ENCODE measurements around the gene FOXP1. TPM values are rescaled to one million over a fixed set of nuclear protein-coding genes. Genes with fewer than 3 reads are reported as not detected.

The FOXP1 gene
- total and polyA plus RNA-seq, 9 of the 15 experiments (the other 6 are each of a cell fraction or from before 2014, with no cell fraction given), result 7.7 to 34.5 (median 13.7) TPM

- CTCF ChIA-PET (ENCODE audit: low intra/inter-chr PET ratio), result no interaction called here
- intact Hi-C loops (cut with micrococcal nuclease), result loop anchor here (5.0 kb wide), 1 partner anchor 163 kb away; the partner anchor contains the start of gene FOXP1
- no peak overlapping the region for H3K27ac ChIP-seq (ENCODE audit: extremely low read depth, low read depth, low read length)
These were observed 164.2 kb downstream of the FOXP1 start for GRCh38 chr3:71419369-71419768.

More at GRCh38 chr3:71419369-71419768, 164.2 kb downstream of the FOXP1 start:
- H3K9ac ChIP-seq (ENCODE audit: insufficient read depth in 1 of 2, low read depth in 2 of 2, low read length in 2 of 2), result no peak overlapping the region
- in situ Hi-C loops (cut with MboI), result no loop called here
- no peaks in the 10 kb centered on the region for H4K20me1 ChIP-seq (replicated peaks; ENCODE audit: control insufficient read depth, insufficient read depth, low read length)
- H3K36me3 ChIP-seq (ENCODE audit: control insufficient read depth, insufficient read depth, low read length), result no peaks in the 10 kb centered on the region
- POLR2A ChIA-PET, result no interaction called here
- no TSS peak for BruUV-seq (replicated peaks)
- no peaks in the 10 kb centered on the region for H3K9me1 ChIP-seq (ENCODE audit: control insufficient read depth, insufficient read depth, low read length)
- H3K4me1 ChIP-seq (replicated peaks in 1 of 2; ENCODE audit: control insufficient read depth in 2 of 2, insufficient read depth in 2 of 2, low read length in 2 of 2), result peaks cover 10 to 15% of the 10 kb centered on the region in 2 experiments; a peak in 3 of 5 replicates
- no peaks in the 10 kb centered on the region for H3K27me3 ChIP-seq (ENCODE audit: control insufficient read depth in 2 of 2, insufficient read depth in 2 of 2, low read length in 2 of 2)
- no peak overlapping the region for H3K4me3 ChIP-seq
- DNase-seq (ENCODE audit: extremely low read depth in 1 of 4, low spot score in 3 of 4) (no peak), ATAC-seq (no peak), FAIRE-seq (no peak)
- no peaks in the 10 kb centered on the region for H3K9me3 ChIP-seq (replicated peaks; ENCODE audit: control insufficient read depth, insufficient read depth, low read depth, low read length)
- TF ChIP-seq ZNF282 (CRISPR knock-in tag; IDR thresholded peaks at IDR 0.05) (no peak), PATZ1 (CRISPR knock-in tag; IDR thresholded peaks at IDR 0.05; ENCODE audit: borderline replicate concordance) (no peak), RERE (CRISPR knock-in tag; IDR thresholded peaks at IDR 0.05; ENCODE audit: borderline replicate concordance) (no peak), LEF1 (IDR thresholded peaks at IDR 0.05) (no peak)
- H2AFZ ChIP-seq (ENCODE audit: low read depth, low read length), result no peak overlapping the region
- H3K79me2 ChIP-seq (ENCODE audit: control insufficient read depth, insufficient read depth, low read length), result no peaks in the 10 kb centered on the region
- H3K4me2 ChIP-seq (ENCODE audit: insufficient read depth, low read length), result no peak overlapping the region
- 45% methylated on average over 2 of the region's 2 CpGs for WGBS (ENCODE audit: insufficient coverage, low coverage, missing lambda C conversion rate)
